CD14-positive monocyte (primary cell): ENCODE data around the gene SKOR2. TPM values are rescaled to one million over a fixed set of nuclear protein-coding genes. Genes with fewer than 3 reads are reported as not detected.

ENCODE experiments used
- DNase-seq, 3 donors: peaks; one replicate each; pipeline ENCODE4 v3.0.0-alpha.2; 2011 to 2022
- H2AFZ ChIP-seq: 2 replicates; pipeline ENCODE4 v1.6.0; 2012; ENCODE audit warnings: mild to moderate bottlenecking, low read depth, low read length, inconsistent platforms; ENCODE audit not compliant: insufficient read depth, poor library complexity, severe bottlenecking
- H3K27ac ChIP-seq, 2 donors: 1 replicate in 1 of 2; 2 replicates in 1 of 2; pipeline ENCODE4 v1.5.1; 2012 to 2013; ENCODE audit warnings: low read length in 2 of 2, control low read depth in 1 of 2, inconsistent platforms in 1 of 2, low read depth in 1 of 2, mild to moderate bottlenecking in 1 of 2
- H3K27me3 ChIP-seq, 2 donors: one replicate each; pipeline versions ENCODE4 v1.6.0 to v1.6.1; 2011 to 2013; ENCODE audit warnings: low read length in 2 of 2; ENCODE audit not compliant: control insufficient read depth in 2 of 2, insufficient read depth in 2 of 2
- H3K36me3 ChIP-seq, 2 donors: replicated peaks in 1 of 2; 1 replicate in 1 of 2; 2 replicates in 1 of 2; pipeline versions ENCODE4 v1.5.1 to v1.6.1; 2012 to 2013; ENCODE audit warnings: low read length in 2 of 2, control low read depth in 1 of 2, inconsistent platforms in 1 of 2, mild to moderate bottlenecking in 1 of 2; ENCODE audit not compliant: insufficient read depth in 2 of 2, control insufficient read depth in 1 of 2
- H3K4me1 ChIP-seq, 2 donors: 1 replicate in 1 of 2; 2 replicates in 1 of 2; pipeline versions ENCODE4 v1.5.1 to v1.6.1; 2012 to 2013; ENCODE audit warnings: low read length in 2 of 2, control low read depth in 1 of 2, inconsistent platforms in 1 of 2, mild to moderate bottlenecking in 1 of 2, moderate library complexity in 1 of 2; ENCODE audit not compliant: insufficient read depth in 2 of 2, control insufficient read depth in 1 of 2
- H3K4me2 ChIP-seq: replicated peaks from 2 replicates; pipeline ENCODE3; 2012; ENCODE audit warnings: low read length, moderate library complexity, mild to moderate bottlenecking; ENCODE audit not compliant: poor library complexity, severe bottlenecking; ENCODE audit errors: extremely low read depth
- H3K4me3 ChIP-seq, 3 experiments: fragments of 200-600 bp in 1 of 3; sonication (generic) in 1 of 3; replicated peaks in 1 of 3; 1 replicate in 2 of 3; 2 replicates in 1 of 3; pipeline ENCODE4 v1.5.1; 2011 to 2013; ENCODE audit warnings: low read length in 3 of 3, mild to moderate bottlenecking in 3 of 3, control low read depth in 2 of 3, low read depth in 2 of 3, inconsistent platforms in 1 of 3, moderate library complexity in 1 of 3
- H3K79me2 ChIP-seq: 2 replicates; pipeline ENCODE4 v1.6.0; 2012; ENCODE audit warnings: mild to moderate bottlenecking, control low read depth, inconsistent platforms, low read length, moderate library complexity; ENCODE audit not compliant: insufficient read depth
- H3K9ac ChIP-seq: 2 replicates; pipeline ENCODE4 v1.6.0; 2017; ENCODE audit warnings: low read length, mild to moderate bottlenecking; ENCODE audit not compliant: insufficient read depth, poor library complexity, severe bottlenecking
- H3K9me3 ChIP-seq, 2 donors: replicated peaks in 1 of 2; 1 replicate in 1 of 2; 2 replicates in 1 of 2; pipeline versions ENCODE4 v1.5.1 to v1.6.1; 2012 to 2013; ENCODE audit warnings: low read length in 2 of 2, control low read depth in 1 of 2; ENCODE audit not compliant: control insufficient read depth in 1 of 2, insufficient read depth in 1 of 2
- H4K20me1 ChIP-seq: 2 replicates; pipeline ENCODE4 v1.6.0; 2012; ENCODE audit warnings: mild to moderate bottlenecking, low read length, control low read depth, moderate library complexity; ENCODE audit not compliant: insufficient read depth
- H3K27ac Mint-ChIP-seq, 7 donors: one replicate each; pipeline ENCODE4 v1.8.0; 2020; ENCODE audit warnings: mild to moderate bottlenecking in 7 of 7, mixed read lengths in 7 of 7, moderate library complexity in 6 of 7, inconsistent platforms in 2 of 7
- H3K27me3 Mint-ChIP-seq, 3 donors: one replicate each; pipeline ENCODE4 v1.8.0; 2021 to 2022; ENCODE audit warnings: low read depth in 3 of 3, mild to moderate bottlenecking in 3 of 3, mixed read lengths in 3 of 3, moderate library complexity in 3 of 3, inconsistent platforms in 1 of 3
- H3K36me3 Mint-ChIP-seq, 2 donors: one replicate each; pipeline ENCODE4 v1.8.0; 2020; ENCODE audit warnings: mixed read lengths in 2 of 2, inconsistent platforms in 1 of 2, mild to moderate bottlenecking in 1 of 2
- H3K4me1 Mint-ChIP-seq: one replicate; pipeline ENCODE4 v1.8.0; 2020; ENCODE audit warnings: mild to moderate bottlenecking, mixed read lengths
- H3K4me3 Mint-ChIP-seq, 2 donors: one replicate each; pipeline ENCODE4 v1.8.0; 2020; ENCODE audit warnings: mild to moderate bottlenecking in 2 of 2, mixed read lengths in 2 of 2, moderate library complexity in 1 of 2
- H3K9me3 Mint-ChIP-seq, 7 donors: one replicate each; pipeline ENCODE4 v1.8.0; 2020 to 2022; ENCODE audit warnings: mixed read lengths in 7 of 7, mild to moderate bottlenecking in 6 of 7, moderate library complexity in 6 of 7, inconsistent platforms in 2 of 7
- WGBS: methylation state at CpG from one replicate; pipeline ENCODE4 v1.1.5; 2013; ENCODE audit warnings: missing lambda C conversion rate; ENCODE audit not compliant: insufficient coverage; 5-methylcytosine and 5-hydroxymethylcytosine counted together
- intact Hi-C, 2 donors: fragments of 100-400 bp; cut with micrococcal nuclease; formaldehyde crosslinking; loops; one replicate each; pipeline versions ENCODE4 v1.15.0 to v1.15.1; 2023
- polyA plus RNA-seq, 3 donors: library from polyadenylated mRNA; depleted of rRNA in 1 of 3; unstranded in 2 of 3; stranded (reverse) in 1 of 3; fragments of 300-500 nt in 2 of 3; fragments of >200 nt in 1 of 3; fragmentation: Illumina TruSeq in 2 of 3; gene quantifications; 1 replicate in 2 of 3; 2 replicates in 1 of 3; pipeline ENCODE4 v1.2.3, GENCODE V29; 2012 to 2021
- TF ChIP-seq, protein P1 (sequence below): fragments of 200-600 bp; IDR thresholded peaks from one replicate; pipeline ENCODE4 v1.8.0; 2022; ENCODE audit warnings: antibody characterized with exemption, mild to moderate bottlenecking

Gene SKOR2
- polyA plus RNA-seq, 3 donors, result not detected

DNA sequence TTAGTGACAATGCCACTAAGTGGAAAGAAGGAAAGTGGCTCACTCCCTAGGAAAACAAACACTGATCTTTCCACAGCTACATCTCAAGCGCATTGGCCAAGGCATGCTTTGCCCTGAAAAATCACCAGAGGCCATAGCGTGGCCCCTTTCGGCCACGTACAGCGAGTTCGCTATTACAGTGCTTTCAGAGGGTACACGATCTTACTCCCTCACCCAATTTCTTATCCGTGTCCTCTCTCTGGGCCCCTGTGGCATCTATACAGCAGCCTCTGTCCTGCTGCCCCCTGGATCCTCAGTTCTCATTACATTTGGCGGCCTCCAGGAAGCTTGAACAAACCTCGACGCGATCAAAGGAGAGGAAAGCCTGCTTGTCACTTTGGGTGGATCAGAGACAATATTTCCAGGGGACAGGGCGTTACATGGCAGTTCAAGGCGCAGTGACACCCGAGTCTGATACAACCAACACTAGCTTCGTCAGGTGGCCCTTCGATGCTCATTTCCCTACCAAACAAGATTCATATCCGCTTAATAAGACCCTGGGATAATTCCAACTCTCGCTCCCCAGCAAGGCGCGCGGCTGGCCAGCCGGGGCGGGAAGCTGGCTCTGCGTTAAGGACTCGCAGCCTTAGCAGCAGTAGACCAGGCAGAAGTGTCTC lies 941 bp downstream of the SKOR2 start:
- no peaks in the 10 kb centered on the region for H3K79me2 ChIP-seq
- Mint-ChIP-seq H3K27ac (no peak overlapping the region), H3K4me1 (no peaks in the 10 kb centered on the region), H3K4me3 (peak overlapping the region in 1 of 2 donors; percentile 80), H3K9me3 (peaks cover 0 to 46% (median 35%) of the 10 kb centered on the region in 7 donors), H3K27me3 (peaks cover 84 to 92% (median 84%) of the 10 kb centered on the region in 3 donors), H3K36me3 (peaks cover 3 to 13% of the 10 kb centered on the region in 2 donors)
- H3K36me3 ChIP-seq, result no peaks in the 10 kb centered on the region
- WGBS, result 4% methylated on average over 14 of the region's 26 CpGs
- H3K4me1 ChIP-seq, result no peaks in the 10 kb centered on the region
- H3K4me3 ChIP-seq, result no peak overlapping the region
- intact Hi-C loops, result no loop called here
- H3K9me3 ChIP-seq, result peaks cover 10 to 63% of the 10 kb centered on the region in 2 donors
- H3K4me2 ChIP-seq, result no peak overlapping the region
- H3K27ac ChIP-seq, result no peak overlapping the region
- peaks cover 76 to 84% of the 10 kb centered on the region in 2 donors for H3K27me3 ChIP-seq
- H2AFZ ChIP-seq, result no peak overlapping the region
- H4K20me1 ChIP-seq, result no peaks in the 10 kb centered on the region
- TF ChIP-seq, protein P1, sequence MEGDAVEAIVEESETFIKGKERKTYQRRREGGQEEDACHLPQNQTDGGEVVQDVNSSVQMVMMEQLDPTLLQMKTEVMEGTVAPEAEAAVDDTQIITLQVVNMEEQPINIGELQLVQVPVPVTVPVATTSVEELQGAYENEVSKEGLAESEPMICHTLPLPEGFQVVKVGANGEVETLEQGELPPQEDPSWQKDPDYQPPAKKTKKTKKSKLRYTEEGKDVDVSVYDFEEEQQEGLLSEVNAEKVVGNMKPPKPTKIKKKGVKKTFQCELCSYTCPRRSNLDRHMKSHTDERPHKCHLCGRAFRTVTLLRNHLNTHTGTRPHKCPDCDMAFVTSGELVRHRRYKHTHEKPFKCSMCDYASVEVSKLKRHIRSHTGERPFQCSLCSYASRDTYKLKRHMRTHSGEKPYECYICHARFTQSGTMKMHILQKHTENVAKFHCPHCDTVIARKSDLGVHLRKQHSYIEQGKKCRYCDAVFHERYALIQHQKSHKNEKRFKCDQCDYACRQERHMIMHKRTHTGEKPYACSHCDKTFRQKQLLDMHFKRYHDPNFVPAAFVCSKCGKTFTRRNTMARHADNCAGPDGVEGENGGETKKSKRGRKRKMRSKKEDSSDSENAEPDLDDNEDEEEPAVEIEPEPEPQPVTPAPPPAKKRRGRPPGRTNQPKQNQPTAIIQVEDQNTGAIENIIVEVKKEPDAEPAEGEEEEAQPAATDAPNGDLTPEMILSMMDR, result no peak
- DNase-seq, result no peak
- no peak overlapping the region for H3K9ac ChIP-seq

DNA sequence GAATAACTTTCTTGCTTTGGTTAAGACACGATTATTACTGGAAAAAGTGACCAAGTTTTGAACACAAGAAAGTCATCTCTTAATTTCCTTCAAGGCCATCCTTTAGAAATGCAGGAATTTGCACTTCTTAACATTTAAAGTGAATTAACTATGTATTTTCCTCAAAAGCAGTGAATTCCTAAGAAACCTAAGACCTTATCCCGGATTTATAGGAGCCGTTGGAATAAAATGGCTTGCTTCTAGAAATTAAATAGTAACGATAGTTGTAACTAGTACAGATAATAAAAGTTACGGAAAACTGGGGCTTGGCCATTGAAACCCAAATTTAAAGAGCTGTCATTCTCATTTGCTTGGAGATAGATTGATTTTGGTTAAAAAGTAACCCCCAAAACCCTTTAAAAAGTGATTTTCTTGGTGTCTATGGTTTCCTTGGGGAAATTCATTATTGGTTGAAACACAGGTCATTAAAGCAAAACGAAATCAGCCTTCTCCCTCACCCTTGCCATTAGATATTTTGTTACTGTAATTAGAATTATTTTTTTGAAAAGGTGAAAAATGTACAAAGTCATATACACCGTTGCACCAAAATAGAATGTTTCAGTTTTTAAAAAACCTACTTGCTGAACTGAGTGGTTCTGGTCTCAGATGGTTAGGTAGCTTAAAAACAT lies 2.0 kb downstream of the SKOR2 start:
- Histone ChIP-seq H3K9ac (no peak overlapping the region), H3K4me2 (no peak overlapping the region), H2AFZ (no peak overlapping the region), H4K20me1 (no peaks in the 10 kb centered on the region), H3K27ac (no peak overlapping the region), H3K27me3 (peaks cover 78 to 84% of the 10 kb centered on the region in 2 donors), H3K9me3 (peaks cover 10 to 55% of the 10 kb centered on the region in 2 donors), H3K36me3 (no peaks in the 10 kb centered on the region), H3K4me3 (no peak overlapping the region), H3K79me2 (no peaks in the 10 kb centered on the region), H3K4me1 (no peaks in the 10 kb centered on the region)
- no peak overlapping the region for H3K27ac Mint-ChIP-seq
- WGBS, result no CpG with 5 or more reads among the region's 7 CpGs
- H3K4me3 Mint-ChIP-seq, result peak overlapping the region in 1 of 2 donors; percentile 77
- TF ChIP-seq, protein P1, result no peak
- peaks cover 83 to 92% (median 84%) of the 10 kb centered on the region in 3 donors for H3K27me3 Mint-ChIP-seq
- no peak for DNase-seq
- intact Hi-C loops, result no loop called here
- peaks cover 3 to 13% of the 10 kb centered on the region in 2 donors for H3K36me3 Mint-ChIP-seq
- H3K4me1 Mint-ChIP-seq, result no peaks in the 10 kb centered on the region
- H3K9me3 Mint-ChIP-seq, result peaks cover 0 to 41% (median 31%) of the 10 kb centered on the region in 7 donors
